ENCODE data around the gene LIG3.

DNA sequence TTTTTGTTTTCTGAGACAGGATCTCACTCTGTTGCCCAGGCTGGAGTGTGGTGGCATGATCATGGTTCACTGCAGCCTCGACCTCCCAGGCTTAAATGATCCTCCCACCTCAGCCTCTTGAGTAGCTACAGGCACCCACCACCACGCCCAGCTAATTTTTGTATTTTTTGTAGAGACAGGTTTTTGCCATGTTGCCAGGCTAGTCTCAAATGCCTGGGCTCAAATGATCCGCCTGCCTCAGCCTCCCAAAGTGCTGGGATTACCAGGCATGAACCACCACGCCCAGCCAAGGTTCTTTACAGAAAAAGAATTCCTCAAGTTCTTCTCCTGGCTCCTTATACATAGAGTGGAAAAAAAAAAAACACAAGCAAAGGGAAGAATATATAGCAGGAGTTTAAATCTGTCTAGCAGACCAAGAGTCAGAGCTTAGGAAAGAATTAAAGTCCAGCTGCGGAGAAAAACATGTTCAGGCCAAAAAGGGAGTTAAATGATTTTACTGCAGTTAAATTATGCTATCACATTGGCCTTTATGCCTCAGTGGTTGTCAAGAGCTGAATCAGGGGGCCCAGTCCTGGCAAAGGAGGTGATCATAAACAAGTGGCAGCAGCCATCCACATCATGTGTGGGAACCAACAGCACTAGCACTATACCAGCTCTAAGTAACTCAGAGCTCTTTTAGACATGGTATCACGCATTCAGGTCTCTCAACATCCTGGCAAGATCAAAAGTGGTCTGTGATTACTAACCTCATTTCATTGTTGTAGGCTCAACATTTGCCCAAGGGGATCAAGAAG is 39.3 kb downstream of the LIG3 start:
- TF ChIP-seq SUZ12 (IDR thresholded peaks at IDR 0.05; ENCODE audit: extremely low read depth, insufficient read depth, insufficient read length) (no peak), ZNF274 (IDR thresholded peaks at IDR 0.05; ENCODE audit: low read depth, low read length) (no peak)

Measured in NT2/D1 (cell line).